ENCODE data around the gene MS4A13.
"Not testable (repeated sequence)": the region's sequence is repeated elsewhere in the genome, so short reads cannot be mapped to it uniquely, and the experiment has no call there.

MS4A13 gene

DNA sequence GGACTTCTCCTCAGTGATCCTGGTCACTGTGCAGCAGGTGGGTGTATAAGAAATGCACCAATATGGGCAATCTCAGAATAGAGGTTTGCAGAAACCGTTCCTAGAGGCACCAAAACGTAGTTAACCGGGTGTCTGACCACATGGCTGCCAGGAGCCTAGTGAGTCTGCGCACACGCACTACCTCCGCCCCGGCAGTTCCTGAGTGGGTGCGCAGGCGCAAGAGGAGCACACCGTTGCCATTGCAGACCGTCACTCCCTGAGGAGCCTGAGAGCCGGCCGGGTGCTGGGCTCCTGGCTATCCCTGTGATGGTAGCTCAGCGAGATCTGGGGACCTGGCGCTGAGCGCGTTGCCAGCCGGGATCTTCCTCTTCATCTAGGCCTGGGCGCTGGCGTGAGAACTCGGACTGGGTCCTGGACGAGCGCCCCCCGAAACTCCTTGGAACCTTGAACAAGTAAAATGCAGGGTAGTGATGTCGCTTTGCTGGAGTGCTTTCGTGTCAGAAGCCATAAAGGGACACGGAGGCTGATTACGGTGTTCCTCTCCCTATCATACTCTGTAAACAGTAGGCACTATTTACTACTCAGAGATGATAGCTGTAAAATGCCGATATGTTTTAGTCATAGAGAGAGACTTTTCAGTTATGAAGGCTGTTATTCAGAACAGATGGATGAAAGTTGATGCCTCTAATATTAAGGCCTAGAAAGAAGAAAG lies at the start of gene MS4A13:
Gene MS4A13, plus strand, starts transcription at position 249 of the 712 bp plus-strand sequence. CDS start 2,692 bp downstream, outside the sequence.
- no peak for DNase-seq

- no peak for DNase-seq
Measured at GRCh38 chr11:60468829-60469228, 46.4 kb upstream of the MS4A13 start.

GRCh38 chr11:60469723-60470122 lies 45.5 kb upstream of the MS4A13 start:
- no peak for DNase-seq

GRCh38 chr11:60477035-60477445 lies 38.2 kb upstream of the MS4A13 start:
- no peak for DNase-seq

DNA sequence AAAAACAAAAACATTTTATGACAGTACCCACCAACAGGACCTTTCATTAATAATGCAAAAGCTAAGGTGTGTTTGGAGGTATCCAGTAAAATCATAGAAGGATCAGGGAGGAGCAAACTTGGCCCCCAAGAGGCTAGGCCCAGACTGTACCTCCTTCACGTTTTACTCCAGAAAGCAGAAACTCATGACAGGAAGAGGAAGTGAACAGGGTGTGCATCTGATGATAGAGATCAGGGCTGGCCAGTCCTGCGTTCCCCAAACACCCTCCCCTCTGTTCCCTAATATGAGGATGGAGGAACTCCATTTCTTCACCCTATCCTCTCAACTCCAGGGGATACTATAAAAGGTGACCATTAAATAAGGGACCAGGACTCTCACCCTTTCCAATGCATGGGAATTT lies 32.8 kb upstream of the MS4A13 start:
- DNase-seq, result no peak

GRCh38 chr11:60485987-60486386 lies 29.2 kb upstream of the MS4A13 start:
- no peak for DNase-seq

DNA sequence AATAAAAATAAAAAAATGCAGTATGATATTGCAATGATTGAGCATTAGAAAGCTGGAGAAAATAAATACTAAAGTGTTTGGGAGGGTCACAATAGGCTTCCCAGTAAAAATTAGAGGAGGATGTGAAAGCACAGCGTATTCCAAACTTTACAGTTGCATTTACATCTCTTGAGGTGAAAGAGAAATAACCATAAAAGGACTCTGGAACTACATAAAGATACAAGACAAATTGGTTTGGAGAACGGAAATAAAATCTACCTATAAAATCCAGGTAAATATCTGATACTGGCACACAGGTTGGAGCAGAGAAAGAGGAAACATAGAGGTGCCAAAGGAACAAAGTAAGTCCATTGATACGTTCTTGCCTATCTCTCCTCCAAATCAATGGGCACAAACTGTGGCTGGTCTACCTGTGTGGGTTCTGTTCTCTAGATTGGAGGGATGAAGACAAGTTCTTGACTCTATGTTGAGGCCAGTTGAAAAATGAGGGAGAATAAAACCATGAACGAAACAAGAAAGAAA lies 22.6 kb upstream of the MS4A13 start, which contains the start of gene MS4A12:
Gene MS4A12, plus strand, starts transcription at position 291 of the 522 bp plus-strand sequence. CDS start 4,541 bp downstream, outside the sequence.
- DNase-seq, result no peak

DNA sequence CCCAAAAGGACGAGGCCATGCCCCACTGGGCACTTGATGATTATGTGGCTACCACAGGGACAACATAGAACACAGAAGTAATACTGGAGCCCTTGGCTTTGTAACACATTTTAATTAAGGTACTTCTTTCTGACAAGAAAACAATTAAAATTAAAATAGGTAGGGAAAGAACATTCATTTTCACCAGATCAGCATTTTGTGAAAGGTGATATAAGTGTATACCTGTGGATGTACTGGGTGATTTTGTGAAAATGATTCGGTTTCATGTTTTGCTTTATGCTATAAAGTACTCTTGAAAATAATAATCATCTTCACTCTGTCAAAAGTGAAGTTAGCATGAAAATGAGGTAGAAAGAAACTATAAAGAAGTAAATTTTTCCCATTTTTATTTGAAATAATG lies 21.7 kb upstream of the MS4A13 start:
- DNase-seq, result no peak

- DNase-seq, result no peak
Measured at GRCh38 chr11:60498399-60498798, 16.8 kb upstream of the MS4A13 start.

- peak in 1 of 56 donors; percentile 1 for DNase-seq
Measured at GRCh38 chr11:60498853-60499252, 16.3 kb upstream of the MS4A13 start.

DNA sequence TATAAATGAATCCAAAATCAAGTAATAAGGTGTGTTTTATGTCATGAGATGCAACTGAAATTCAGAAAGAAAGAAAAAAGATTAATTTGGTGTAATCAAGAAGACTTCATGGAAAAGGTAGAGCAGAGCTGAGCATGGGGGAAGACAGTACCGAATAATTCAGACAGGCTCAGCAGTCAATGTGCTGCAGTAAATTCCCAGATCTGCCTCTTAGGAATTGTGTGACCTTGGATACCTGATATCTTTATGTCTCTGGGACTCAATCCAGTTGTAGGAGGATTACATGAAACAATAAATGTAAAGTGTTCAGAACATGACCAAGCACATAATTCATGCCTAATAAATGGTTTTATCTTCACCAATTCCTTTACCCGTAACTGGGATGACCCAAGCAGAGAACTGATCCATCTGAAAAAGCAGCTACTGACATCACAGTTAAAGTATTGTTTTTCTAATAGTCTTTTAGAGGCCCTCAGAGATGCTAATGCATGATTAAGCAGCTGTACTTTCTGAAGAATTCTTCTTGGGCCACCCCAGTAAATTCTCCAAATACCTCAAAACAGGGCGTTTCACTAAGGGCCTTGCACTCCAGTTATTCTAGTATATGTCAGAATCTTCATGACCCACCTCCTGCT lies 14.8 kb upstream of the MS4A13 start:
- DNase-seq, result no peak

DNA sequence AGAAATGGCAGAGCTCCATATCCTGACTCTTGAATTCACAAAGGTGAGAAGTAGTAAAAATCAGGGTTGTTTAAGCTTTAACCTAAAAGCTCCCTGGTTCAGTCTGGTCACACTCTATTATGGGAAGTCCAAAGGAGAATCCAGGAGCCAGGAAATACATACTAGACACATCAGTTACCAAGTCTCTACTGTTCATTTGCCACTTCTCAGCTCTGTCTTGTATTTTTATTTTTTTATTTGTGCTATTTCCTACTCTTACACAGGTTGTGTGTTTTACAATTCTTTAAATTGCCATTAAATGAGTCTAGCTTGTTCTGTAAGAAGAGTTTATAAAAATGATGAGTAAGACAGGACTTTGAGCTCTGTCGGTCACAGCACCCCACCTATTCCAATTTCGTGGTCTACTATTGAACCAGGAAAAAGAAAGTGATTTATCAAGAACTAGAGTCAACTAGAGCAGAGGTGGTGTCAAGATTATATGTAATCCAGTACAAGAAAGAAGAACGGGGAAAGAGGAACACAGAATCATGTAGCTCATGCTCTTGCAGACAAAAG lies 12.9 kb upstream of the MS4A13 start:
- no peak for DNase-seq

DNA sequence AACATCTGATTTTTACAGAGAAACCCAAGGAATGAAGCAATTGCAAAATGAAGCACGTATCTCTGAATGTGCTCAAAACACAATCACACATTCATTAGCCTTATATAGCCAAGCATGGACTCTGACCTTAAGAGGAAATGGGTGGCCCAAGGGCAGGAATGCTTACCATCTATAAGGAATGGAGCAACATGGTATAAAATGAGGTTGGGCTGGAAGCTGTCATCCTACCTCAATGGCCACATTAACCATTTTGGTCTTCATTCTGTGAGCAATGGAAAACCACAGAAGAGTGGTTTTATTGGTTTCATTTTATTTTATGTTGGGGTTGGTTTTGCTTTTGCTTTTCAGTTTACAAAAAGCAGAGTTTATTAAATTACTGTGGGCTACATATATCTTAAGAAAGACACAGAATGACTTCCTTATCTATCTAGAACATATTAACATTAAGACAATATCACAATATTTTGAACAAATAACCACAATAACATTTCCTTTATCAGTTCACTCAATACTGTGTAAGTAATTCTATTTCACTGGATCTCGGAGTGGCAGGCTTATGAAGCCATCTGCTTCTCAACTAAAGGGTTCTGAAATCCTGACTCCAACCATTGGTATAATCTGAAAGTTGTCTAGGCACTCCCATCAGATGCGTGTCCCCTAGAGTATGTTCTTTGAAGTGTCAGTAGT lies 10.8 kb upstream of the MS4A13 start:
- no peak for DNase-seq

- not testable (repeated sequence) for DNase-seq
Measured at GRCh38 chr11:60509609-60510008, 5.6 kb upstream of the MS4A13 start.

DNA sequence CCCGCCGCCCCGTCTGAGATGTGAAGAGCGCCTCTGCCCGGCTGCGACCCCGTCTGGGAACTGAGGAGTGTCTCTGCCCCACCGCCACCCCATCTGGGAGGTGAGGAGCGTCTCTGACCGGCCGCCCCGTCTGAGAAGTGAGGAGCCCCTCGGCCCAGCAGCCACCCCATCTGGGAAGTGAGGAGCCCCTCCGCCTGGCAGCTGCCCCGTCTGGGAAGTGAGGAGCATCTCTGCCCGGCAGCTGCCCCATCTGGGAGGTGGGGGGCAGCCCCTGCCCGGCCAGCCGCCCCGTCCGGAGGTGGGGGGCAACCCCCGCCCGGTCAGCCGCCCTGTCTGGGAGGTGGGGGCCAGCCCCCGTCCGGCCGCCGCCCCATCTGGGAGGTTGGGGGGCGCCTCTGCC lies 5.0 kb upstream of the MS4A13 start:
- DNase-seq, result not testable (repeated sequence)

- no peak for DNase-seq
Measured at GRCh38 chr11:60511393-60511792, 3.8 kb upstream of the MS4A13 start.

DNA sequence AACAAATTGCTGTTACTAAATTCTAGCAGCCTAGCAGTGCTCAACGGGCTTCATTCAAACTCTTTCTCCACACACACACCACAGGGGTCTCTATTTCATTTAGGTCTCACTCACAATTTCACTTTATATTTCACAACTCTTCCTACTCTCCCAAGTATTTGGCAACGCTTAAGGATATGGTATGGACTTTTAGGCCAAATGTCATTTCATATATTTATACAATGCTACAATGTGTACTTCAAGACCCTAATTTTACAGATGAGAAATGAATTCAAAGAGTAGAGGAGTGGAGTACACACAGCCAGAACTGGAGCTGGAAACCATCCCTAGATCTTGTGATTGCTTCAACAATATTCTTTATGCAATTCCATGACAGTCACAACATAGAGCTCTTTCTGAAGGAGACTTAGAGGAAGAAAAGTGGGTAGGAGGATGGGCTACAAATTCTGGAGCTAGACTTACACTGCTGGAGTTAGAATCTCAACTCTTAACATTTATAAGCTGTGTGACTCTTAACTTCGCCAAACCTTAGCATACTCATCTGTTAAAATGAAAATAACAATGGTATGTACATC lies 2.5 kb upstream of the MS4A13 start:
- no peak for DNase-seq

DNA sequence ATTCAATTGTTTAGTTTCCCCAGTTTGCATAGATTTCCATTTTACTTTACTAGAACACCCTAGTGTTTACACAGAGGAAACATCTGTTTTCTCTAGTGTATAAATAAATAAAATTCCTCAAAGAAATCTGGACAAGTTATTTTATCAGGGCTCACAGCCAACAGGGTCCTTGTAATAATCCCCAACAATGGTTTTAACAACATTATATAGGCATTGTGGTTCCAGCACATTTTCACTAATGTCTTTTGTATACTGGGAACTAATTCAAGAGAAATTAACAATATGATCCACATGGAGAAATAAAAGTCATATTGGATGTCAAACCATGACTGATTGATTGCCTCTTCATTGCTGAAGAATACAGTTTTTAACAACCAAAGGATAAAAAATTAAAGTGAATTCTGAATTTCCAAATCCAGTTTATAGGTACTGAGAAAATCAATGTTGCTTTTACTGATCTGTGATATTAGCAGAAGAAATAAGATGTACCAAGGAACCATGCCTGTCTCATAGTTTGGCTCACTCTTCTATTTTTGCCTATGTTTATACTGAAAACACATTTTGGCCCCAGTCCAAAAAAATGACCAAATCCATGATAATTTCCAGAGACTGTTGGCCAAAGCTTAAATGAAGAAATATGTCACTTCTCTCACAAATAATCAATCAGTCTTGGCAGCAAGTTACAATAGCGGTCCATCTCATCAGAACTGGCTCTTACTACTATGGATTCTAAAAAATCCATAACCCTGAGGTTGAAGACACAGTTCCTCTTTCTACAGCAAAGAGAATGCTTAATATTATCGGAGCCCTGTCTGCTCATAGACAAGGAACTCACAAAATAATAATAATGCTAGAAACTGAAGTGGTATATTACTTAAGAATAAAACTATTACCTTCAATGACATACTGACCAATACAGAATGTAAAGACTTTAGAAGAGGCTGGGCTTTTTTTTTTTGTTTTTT lies 1.4 kb upstream of the MS4A13 start:
- DNase-seq, result no peak

GRCh38 chr11:60528465-60528864 lies 13.3 kb downstream of the MS4A13 start:
- DNase-seq, result no peak

DNA sequence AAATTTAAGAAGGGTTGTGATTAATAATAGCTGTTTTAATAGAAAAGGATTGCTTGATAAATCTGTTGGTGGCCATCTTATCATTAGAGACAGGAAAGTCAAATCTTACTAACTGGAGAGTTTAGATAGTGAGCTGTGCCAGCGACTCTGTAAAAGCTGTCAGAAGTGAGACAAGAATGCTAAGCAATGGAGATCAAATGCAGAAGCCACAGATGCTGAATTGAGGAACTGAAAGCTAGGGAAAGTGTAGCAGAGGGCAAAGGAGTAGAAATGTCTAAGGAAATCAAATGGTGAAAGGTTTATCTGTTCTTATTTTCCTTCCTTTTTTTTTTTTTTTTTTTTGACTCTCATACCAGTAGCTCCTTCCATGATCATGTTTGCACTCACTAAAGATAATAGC lies 13.7 kb downstream of the MS4A13 start:
- peak in 2 of 56 donors; percentile 4 to 13 for DNase-seq
